ENCODE measurements around the gene PSG1.

GRCh38 chr19:42926781-42927180 lies 47.3 kb upstream of the PSG1 start:
- TF ChIP-seq CTCF (IDR thresholded peaks at IDR 0.05): no peak
- TF ChIP-seq POLR2A (IDR thresholded peaks at IDR 0.05): no peak

Data from lower leg skin (tissue), 3 donors.